Activated T-helper 17 cell treated with anti-CD3 and anti-CD28 coated beads, Interleukin-2, amount 50 U/mL, for 72 hours (primary cell): ENCODE measurements around the gene B9D1. TPM values are rescaled to one million over a fixed set of nuclear protein-coding genes. Genes with fewer than 3 reads are reported as not detected.

Source experiments
- ATAC-seq: fragments of 150-1000 bp; cut with Tn5 transposase; replicated peaks from 2 replicates; pipeline ENCODE4 v1.10.0; 2021; ENCODE audit warnings: mild to moderate bottlenecking, moderate library complexity
- H3K27ac Mint-ChIP-seq: one replicate; pipeline ENCODE4 v1.8.0; 2022; ENCODE audit warnings: mixed read lengths
- H3K27me3 Mint-ChIP-seq: one replicate; pipeline ENCODE4 v1.8.0; 2022; ENCODE audit warnings: mixed read lengths
- H3K36me3 Mint-ChIP-seq: one replicate; pipeline ENCODE4 v1.8.0; 2022; ENCODE audit warnings: low read depth, mild to moderate bottlenecking, mixed read lengths
- H3K4me1 Mint-ChIP-seq: one replicate; pipeline ENCODE4 v1.8.0; 2022; ENCODE audit warnings: mixed read lengths
- H3K4me3 Mint-ChIP-seq: one replicate; pipeline ENCODE4 v1.8.0; 2022; ENCODE audit warnings: mild to moderate bottlenecking, mixed read lengths
- H3K9me3 Mint-ChIP-seq: one replicate; pipeline ENCODE4 v1.8.0; 2022; ENCODE audit warnings: mixed read lengths
- total RNA-seq, 2 donors: library from RNA; stranded (reverse); gene quantifications; one replicate each; pipeline ENCODE4 v1.2.3, GENCODE V29; 2022

B9D1 gene
- total RNA-seq, 2 donors from 2014 or later = 2.8 to 3.4 TPM

- peaks cover 16% of the 10 kb centered on the region for H3K27me3 Mint-ChIP-seq
- H3K36me3 Mint-ChIP-seq = no peaks in the 10 kb centered on the region
- no peaks in the 10 kb centered on the region for H3K4me1 Mint-ChIP-seq
- no peak overlapping the region for H3K27ac Mint-ChIP-seq
- no peak overlapping the region for H3K4me3 Mint-ChIP-seq
- H3K9me3 Mint-ChIP-seq = no peaks in the 10 kb centered on the region
- no peak for ATAC-seq
Measured at GRCh38 chr17:19345486-19346350, 16.8 kb downstream of the B9D1 start.

GRCh38 chr17:19345067-19345460 lies 17.5 kb downstream of the B9D1 start:
- ATAC-seq = no peak
- Mint-ChIP-seq H3K36me3 (no peaks in the 10 kb centered on the region), H3K9me3 (no peaks in the 10 kb centered on the region), H3K27me3 (peaks cover 16% of the 10 kb centered on the region), H3K4me1 (no peaks in the 10 kb centered on the region), H3K4me3 (no peak overlapping the region), H3K27ac (no peak overlapping the region)

- Mint-ChIP-seq H3K9me3 (no peaks in the 10 kb centered on the region), H3K4me1 (no peaks in the 10 kb centered on the region), H3K27me3 (peaks cover 15% of the 10 kb centered on the region), H3K36me3 (no peaks in the 10 kb centered on the region), H3K4me3 (no peak overlapping the region), H3K27ac (no peak overlapping the region)
- ATAC-seq = no peak
Measured at GRCh38 chr17:19344311-19345066, 18.0 kb downstream of the B9D1 start.

GRCh38 chr17:19343671-19344151 lies 18.8 kb downstream of the B9D1 start:
- no peaks in the 10 kb centered on the region for H3K9me3 Mint-ChIP-seq
- no peak overlapping the region for H3K27ac Mint-ChIP-seq
- no peak for ATAC-seq
- no peaks in the 10 kb centered on the region for H3K4me1 Mint-ChIP-seq
- H3K4me3 Mint-ChIP-seq = no peak overlapping the region
- no peaks in the 10 kb centered on the region for H3K36me3 Mint-ChIP-seq
- peaks cover 19% of the 10 kb centered on the region for H3K27me3 Mint-ChIP-seq

- Mint-ChIP-seq H3K9me3 (no peaks in the 10 kb centered on the region), H3K27ac (no peak overlapping the region), H3K36me3 (no peaks in the 10 kb centered on the region), H3K27me3 (peaks cover 19% of the 10 kb centered on the region), H3K4me1 (no peaks in the 10 kb centered on the region), H3K4me3 (no peak overlapping the region)
- ATAC-seq = no peak
Measured at GRCh38 chr17:19343256-19343630, 19.3 kb downstream of the B9D1 start.

GRCh38 chr17:19342611-19343255 lies 19.8 kb downstream of the B9D1 start:
- no peak for ATAC-seq
- no peak overlapping the region for H3K27ac Mint-ChIP-seq
- H3K4me1 Mint-ChIP-seq = no peaks in the 10 kb centered on the region
- H3K27me3 Mint-ChIP-seq = peaks cover 19% of the 10 kb centered on the region
- H3K4me3 Mint-ChIP-seq = no peak overlapping the region
- no peaks in the 10 kb centered on the region for H3K9me3 Mint-ChIP-seq
- H3K36me3 Mint-ChIP-seq = no peaks in the 10 kb centered on the region

- H3K9me3 Mint-ChIP-seq = no peaks in the 10 kb centered on the region
- ATAC-seq = no peak
- no peak overlapping the region for H3K27ac Mint-ChIP-seq
- no peaks in the 10 kb centered on the region for H3K4me1 Mint-ChIP-seq
- H3K36me3 Mint-ChIP-seq = no peaks in the 10 kb centered on the region
- H3K4me3 Mint-ChIP-seq = no peak overlapping the region
- peaks cover 22% of the 10 kb centered on the region for H3K27me3 Mint-ChIP-seq
Measured at GRCh38 chr17:19341641-19342610, 20.6 kb downstream of the B9D1 start.

GRCh38 chr17:19341211-19341631 lies 21.3 kb downstream of the B9D1 start:
- no peak overlapping the region for H3K4me3 Mint-ChIP-seq
- H3K36me3 Mint-ChIP-seq = no peaks in the 10 kb centered on the region
- H3K27ac Mint-ChIP-seq = no peak overlapping the region
- H3K27me3 Mint-ChIP-seq = peaks cover 22% of the 10 kb centered on the region
- ATAC-seq = no peak
- no peaks in the 10 kb centered on the region for H3K4me1 Mint-ChIP-seq
- no peaks in the 10 kb centered on the region for H3K9me3 Mint-ChIP-seq

- peaks cover 22% of the 10 kb centered on the region for H3K27me3 Mint-ChIP-seq
- H3K36me3 Mint-ChIP-seq = no peaks in the 10 kb centered on the region
- no peaks in the 10 kb centered on the region for H3K4me1 Mint-ChIP-seq
- H3K27ac Mint-ChIP-seq = no peak overlapping the region
- no peak for ATAC-seq
- no peaks in the 10 kb centered on the region for H3K9me3 Mint-ChIP-seq
- H3K4me3 Mint-ChIP-seq = no peak overlapping the region
Measured at GRCh38 chr17:19339341-19339815, 23.1 kb downstream of the B9D1 start.

GRCh38 chr17:19338031-19338990 lies 24.2 kb downstream of the B9D1 start:
- Mint-ChIP-seq H3K4me3 (no peak overlapping the region), H3K36me3 (no peaks in the 10 kb centered on the region), H3K27me3 (peaks cover 22% of the 10 kb centered on the region), H3K4me1 (no peaks in the 10 kb centered on the region), H3K27ac (no peak overlapping the region), H3K9me3 (no peaks in the 10 kb centered on the region)
- ATAC-seq = peak; percentile 89

- ATAC-seq = peak; percentile 21
- H3K4me3 Mint-ChIP-seq = no peak overlapping the region
- H3K27ac Mint-ChIP-seq = no peak overlapping the region
- no peaks in the 10 kb centered on the region for H3K9me3 Mint-ChIP-seq
- H3K36me3 Mint-ChIP-seq = no peaks in the 10 kb centered on the region
- H3K4me1 Mint-ChIP-seq = peaks cover 2% of the 10 kb centered on the region
- peaks cover 24% of the 10 kb centered on the region for H3K27me3 Mint-ChIP-seq
Measured at GRCh38 chr17:19337712-19338023, 24.9 kb downstream of the B9D1 start.

- H3K27me3 Mint-ChIP-seq = peaks cover 26% of the 10 kb centered on the region
- H3K4me3 Mint-ChIP-seq = no peak overlapping the region
- ATAC-seq = no peak
- H3K27ac Mint-ChIP-seq = no peak overlapping the region
- no peaks in the 10 kb centered on the region for H3K36me3 Mint-ChIP-seq
- H3K4me1 Mint-ChIP-seq = peaks cover 5% of the 10 kb centered on the region
- H3K9me3 Mint-ChIP-seq = no peaks in the 10 kb centered on the region
Measured at GRCh38 chr17:19336938-19337711, 25.4 kb downstream of the B9D1 start.
